Measurements from ENCODE around the gene SERPINA7.

DNA sequence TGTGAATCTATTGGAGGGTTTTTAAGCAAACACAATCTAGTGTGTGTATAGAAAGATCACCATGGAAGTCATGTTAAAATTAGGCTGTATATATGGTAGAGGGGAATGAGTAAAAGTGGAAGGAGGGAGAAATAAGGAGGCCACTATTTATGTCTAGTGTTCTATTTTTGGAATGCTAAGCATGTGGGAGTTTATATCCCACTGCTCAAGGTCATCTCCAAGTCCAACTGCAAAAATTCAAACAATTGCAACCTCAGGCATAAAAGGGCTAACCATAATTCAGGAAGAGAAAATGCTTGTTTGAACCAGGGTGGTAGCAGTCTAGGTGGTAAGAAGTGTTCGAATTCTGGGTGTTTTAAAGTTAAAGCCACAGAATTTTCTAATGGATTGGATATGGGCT, 39.2 kb downstream of the SERPINA7 start:
- TF ChIP-seq POLR2A (IDR thresholded peaks at IDR 0.05): no peak
- TF ChIP-seq, protein P1, sequence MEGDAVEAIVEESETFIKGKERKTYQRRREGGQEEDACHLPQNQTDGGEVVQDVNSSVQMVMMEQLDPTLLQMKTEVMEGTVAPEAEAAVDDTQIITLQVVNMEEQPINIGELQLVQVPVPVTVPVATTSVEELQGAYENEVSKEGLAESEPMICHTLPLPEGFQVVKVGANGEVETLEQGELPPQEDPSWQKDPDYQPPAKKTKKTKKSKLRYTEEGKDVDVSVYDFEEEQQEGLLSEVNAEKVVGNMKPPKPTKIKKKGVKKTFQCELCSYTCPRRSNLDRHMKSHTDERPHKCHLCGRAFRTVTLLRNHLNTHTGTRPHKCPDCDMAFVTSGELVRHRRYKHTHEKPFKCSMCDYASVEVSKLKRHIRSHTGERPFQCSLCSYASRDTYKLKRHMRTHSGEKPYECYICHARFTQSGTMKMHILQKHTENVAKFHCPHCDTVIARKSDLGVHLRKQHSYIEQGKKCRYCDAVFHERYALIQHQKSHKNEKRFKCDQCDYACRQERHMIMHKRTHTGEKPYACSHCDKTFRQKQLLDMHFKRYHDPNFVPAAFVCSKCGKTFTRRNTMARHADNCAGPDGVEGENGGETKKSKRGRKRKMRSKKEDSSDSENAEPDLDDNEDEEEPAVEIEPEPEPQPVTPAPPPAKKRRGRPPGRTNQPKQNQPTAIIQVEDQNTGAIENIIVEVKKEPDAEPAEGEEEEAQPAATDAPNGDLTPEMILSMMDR (IDR thresholded peaks at IDR 0.05): no peak
